Stimulated activated CD8-positive, alpha-beta memory T cell treated with anti-CD3 and anti-CD28 coated beads, Interleukin-12 subunit alpha, Interleukin-12 subunit beta, amount 100 ng/mL, for 4 hours (primary cell): Measurements from ENCODE around the gene RAD51.

Experiments
- DNase-seq: peaks from one replicate; pipeline ENCODE4 v3.0.0-alpha.2; 2020; ENCODE audit warnings: low read depth

The RAD51 gene

DNA sequence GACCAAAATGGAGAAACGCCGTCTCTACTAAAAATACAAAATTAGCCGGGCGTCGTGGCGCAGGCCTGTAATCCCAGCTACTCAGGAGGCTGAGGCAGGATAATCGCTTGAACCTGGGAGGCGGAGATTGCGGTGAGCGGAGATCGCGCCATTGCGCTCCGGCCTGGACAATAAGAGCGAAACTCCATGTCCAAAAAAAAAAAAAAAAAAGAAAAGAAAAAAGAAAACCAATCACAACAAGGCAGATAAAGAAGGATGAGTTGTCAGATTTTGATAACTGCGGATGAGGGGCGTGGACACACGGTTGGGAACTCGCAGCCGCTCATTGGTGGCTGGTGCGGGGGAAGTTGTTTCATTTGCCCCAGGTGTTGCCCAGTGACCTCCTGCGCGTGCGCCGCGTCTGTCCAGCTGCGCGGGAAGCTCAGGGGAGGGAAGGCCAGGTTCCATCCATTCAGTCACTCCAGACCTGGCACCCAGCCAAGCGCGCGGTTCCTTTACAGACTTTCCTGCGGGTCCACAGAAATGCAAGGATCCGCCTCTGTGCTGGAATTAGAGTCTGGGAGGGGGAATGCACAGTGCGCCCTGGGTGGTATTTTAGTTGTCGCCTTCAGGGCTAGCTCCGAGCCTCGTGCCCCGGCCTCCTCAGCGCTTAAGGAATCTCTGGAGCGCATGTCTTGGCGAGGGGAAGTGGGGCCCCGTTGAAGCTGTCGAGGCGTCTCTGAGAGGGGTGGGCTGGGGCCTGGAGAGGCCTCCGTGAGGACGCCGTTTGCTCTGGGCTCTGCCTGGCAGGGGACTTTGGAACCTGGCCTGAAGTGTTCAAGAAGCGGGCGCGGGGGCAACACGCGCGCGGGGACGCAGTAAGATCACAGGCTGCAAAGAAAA, 68.2 kb downstream of the RAD51 start:
- DNase-seq = no peak

DNA sequence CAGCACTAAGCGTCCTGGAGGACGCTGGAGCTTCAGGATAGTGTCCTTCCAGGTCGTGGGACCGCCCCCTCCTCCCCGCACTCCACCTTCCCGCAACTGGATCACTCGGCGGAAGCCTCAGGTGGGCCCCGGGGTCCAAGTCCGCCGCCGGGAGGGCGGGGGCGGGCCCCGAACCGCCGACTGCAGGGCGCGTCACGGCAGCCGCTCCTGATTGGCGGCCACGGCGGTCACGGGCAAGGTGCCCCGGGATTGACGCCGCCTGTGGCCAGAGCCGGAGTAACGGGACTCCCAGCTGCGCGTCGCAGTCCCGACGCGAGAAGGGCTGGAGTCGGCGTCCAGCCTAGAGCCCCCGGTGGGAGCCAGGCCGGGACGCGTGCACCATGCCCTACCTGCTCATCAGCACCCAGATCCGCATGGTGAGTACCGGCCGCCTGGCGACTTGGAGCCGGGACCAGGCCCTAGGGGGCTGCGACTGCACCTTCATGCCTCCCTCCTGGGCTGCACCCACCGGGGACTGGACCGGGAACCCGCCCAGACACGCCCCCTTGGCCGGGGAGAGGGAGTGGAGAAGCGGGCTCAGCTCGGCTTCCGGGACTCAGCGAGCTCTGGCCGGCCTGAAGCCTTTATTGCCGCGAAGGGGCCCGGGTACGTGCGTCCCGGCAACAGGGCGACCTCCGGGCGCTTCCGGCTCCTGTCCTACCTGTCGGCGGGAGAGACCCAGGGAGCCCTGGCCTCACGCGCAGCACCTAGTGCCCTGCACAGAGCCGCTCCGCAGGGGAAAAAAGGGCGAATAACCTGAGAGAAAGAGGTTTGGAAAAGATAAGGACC, 69.0 kb downstream of the RAD51 start, which contains the start of gene GCHFR:
GCHFR (plus strand) TSS at position 268 of the 828 bp plus-strand sequence; CDS start at position 381, 113 bp downstream.
- peak; percentile 54 for DNase-seq

DNA sequence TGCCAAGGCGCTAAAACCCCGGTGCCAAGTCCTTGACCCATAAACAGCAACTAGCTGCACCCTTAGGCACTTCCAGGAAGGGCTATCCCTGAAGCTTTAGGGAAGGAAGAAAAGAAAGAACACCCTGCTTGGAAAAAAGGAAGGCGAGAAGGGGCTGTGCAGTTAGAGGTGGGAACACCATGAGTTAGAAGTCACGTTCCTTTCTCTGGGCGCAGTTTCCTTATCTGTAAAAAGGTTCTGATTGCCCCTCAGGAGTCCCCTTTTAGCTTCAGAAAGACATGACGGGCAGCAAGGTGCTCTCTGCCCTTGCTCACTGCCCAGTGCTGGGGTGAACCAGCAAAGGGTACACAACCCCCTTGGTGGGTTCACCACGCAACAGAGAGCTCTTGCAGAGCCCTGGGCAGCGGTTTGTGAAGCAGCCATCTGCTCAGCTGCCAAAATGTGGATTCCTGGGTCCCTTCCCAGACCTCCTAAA, 69.7 kb downstream of the RAD51 start:
- no peak for DNase-seq

GRCh38 chr15:40766194-40766815, 71.3 kb downstream of the RAD51 start:
- no peak for DNase-seq

DNA sequence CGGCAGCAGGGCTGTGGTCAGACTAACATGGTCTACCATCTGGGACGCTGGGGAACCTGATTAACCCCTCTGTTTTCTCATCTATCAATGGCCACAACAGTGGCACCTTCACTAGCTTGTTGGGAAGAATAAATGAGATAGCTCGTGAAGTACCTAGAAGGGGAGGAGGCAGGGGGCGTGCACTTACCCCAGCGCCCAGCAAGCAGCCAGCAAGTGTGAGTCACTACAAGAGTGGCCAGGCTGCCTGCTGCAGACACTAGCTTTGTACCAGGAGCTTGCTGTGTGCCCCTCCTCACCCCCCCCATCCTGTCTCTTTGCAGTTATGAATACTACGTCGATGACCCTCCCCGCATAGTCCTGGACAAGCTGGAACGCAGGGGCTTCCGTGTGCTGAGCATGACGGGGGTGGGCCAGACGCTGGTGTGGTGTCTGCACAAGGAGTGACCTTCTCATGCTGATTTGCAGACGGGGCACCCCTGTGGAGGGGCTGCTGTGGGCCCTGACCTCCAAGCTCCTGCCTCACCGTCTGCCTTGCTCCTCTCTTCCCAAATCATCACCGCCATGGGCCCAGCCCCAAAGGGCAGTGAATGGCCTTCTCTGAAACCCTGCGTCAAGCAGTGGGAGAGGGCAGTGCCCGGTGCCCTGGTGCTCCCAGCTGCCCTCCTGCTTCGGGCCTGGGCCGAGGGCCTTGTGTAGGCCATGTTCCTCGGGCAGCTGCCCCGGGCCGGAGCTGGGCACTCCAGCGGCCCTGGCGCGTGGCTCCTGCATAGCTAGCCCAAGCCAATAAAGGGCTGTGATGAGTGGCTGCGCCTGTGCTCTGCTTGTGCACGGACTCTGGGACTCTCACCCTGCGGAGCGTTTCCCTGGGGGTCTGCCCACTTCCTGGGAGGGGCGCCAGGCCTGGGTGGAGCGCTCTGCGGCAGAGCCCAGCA, 72.2 kb downstream of the RAD51 start:
- no peak for DNase-seq

- DNase-seq = no peak
Measured at GRCh38 chr15:40767838-40768500, 73.0 kb downstream of the RAD51 start.

- no peak for DNase-seq
Measured at GRCh38 chr15:40768521-40769273, 73.7 kb downstream of the RAD51 start.

DNA sequence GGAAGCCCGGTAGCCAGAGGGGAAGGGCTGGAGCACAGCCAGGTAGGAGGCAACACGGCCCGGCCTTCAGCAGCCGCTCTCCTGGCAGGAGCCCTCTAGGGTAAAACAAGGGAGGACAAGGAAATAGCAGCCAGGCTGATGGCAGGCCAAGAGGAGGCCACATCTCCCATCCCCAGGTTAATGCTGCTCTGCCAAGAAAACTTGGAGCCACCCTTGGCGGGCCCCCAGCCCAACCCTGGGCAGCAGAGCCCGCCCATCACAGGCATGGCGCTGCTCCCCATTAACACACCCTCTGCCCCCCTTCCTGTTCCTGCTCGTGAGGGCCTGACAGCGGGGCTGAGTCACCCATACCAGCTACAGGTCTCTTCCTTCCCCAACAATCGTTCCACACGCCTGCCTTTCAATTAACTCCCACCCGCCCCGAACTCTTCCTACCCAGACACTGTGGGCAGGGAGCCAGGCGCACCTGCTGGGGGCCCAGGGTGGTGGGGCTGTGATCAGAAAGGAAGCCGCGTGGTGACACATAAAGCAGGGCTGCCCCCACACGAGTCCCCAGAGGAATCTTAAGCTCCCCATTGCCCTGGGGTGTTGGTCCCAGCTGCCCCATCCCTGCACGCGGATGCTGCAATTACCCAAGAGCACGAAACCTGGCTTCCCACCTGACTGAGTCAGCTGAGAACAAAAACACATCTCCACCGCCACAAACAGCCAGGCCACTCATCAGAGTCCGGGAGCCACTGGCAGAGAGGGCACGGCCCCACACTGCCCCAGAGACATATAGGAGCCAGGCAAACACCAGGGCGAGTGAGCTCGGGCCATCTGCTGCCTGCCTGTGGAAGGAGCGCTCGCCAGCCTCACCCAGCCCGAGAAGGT, 74.5 kb downstream of the RAD51 start, which contains the start of gene C15orf62:
C15orf62 (plus strand) TSS at position 707 of the 873 bp plus-strand sequence. CDS start 516 bp downstream, outside the sequence.
- DNase-seq = peak; percentile 65

GRCh38 chr15:40770147-40770721, 75.3 kb downstream of the RAD51 start:
- DNase-seq = no peak

DNA sequence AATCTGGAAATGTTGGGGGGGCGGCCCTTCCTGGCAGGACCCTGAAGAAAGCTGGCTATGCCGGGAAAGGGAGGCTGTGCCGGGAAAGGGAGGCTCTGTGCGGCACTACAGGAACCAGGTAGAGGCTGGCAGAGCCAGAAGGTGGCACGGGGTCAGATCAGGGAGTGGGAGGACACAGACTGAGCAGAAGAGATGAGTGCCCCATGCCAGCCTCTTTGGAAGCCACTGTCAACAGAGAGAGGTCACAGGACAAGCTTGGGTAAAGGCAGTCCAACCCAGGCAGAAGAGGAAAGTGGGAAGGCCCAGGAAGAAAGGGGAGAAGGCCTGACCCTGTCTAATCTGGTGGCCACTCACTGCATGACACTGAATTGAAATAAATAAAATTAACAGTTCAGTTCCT, 76.3 kb downstream of the RAD51 start:
- no peak for DNase-seq

- no peak for DNase-seq
Measured at GRCh38 chr15:40772014-40772413, 77.0 kb downstream of the RAD51 start.

- no peak for DNase-seq
Measured at GRCh38 chr15:40773496-40773895, 78.5 kb downstream of the RAD51 start.

GRCh38 chr15:40773902-40774301, 78.9 kb downstream of the RAD51 start:
- DNase-seq = no peak

GRCh38 chr15:40775007-40775406, 80.0 kb downstream of the RAD51 start:
- no peak for DNase-seq

GRCh38 chr15:40775740-40776536, 81.0 kb downstream of the RAD51 start:
- DNase-seq = no peak

- no peak for DNase-seq
Measured at GRCh38 chr15:40776537-40777141, 81.7 kb downstream of the RAD51 start.
